GM18519 (cell line): ENCODE measurements around the gene SERPINE1.
"Not testable (repeated sequence)": the region's sequence is repeated elsewhere in the genome, so short reads cannot be mapped to it uniquely, and the experiment has no call there.

Experiments
- ATAC-seq: cut with Tn5 transposase; IDR thresholded peaks from one replicate; pipeline ENCODE4 v1.9.1; 2021; ENCODE audit warnings: mild to moderate bottlenecking, moderate library complexity; ENCODE audit not compliant: unreplicated experiment, low FRiP score

SERPINE1 gene

DNA sequence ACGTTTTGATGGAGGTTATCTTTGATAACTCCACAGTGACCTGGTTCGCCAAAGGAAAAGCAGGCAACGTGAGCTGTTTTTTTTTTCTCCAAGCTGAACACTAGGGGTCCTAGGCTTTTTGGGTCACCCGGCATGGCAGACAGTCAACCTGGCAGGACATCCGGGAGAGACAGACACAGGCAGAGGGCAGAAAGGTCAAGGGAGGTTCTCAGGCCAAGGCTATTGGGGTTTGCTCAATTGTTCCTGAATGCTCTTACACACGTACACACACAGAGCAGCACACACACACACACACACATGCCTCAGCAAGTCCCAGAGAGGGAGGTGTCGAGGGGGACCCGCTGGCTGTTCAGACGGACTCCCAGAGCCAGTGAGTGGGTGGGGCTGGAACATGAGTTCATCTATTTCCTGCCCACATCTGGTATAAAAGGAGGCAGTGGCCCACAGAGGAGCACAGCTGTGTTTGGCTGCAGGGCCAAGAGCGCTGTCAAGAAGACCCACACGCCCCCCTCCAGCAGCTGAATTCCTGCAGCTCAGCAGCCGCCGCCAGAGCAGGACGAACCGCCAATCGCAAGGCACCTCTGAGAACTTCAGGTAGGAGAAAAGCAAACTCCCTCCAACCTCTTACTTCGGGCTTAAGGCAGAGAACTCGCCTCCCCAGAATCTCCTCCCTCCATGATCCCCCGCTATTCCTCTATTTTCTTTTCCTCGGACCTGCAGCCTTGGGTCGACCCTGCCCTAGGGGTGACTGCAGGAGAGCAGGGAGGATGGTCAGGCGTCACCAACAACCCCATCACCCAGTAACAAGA is at the start of gene SERPINE1:
SERPINE1 (plus strand) TSS at position 454 of the 809 bp plus-strand sequence. CDS start 1,290 bp downstream, outside the sequence.
- no peak for ATAC-seq

- ATAC-seq = no peak
These were observed 49.4 kb upstream of the SERPINE1 start for GRCh38 chr7:101077303-101078086.

DNA sequence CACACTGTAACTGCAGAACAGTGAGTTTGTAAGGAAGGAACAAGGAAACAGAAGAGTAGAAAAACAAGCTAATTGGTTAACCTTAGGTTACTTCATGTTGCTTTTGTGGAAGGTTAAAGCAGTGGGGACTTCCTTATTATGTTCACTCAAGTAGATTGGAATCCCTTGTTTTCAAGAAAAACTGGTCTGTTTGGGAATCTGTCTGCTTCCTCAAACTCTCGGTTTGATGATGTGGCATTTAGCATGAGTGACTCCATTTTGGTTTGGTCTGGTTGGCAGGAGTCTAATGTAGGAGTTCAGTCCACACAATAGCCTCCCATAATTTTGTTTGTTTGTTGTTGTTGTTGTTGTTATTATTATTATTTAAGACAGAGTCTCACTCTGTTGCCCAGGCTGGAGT is 45.5 kb upstream of the SERPINE1 start:
- no peak for ATAC-seq

DNA sequence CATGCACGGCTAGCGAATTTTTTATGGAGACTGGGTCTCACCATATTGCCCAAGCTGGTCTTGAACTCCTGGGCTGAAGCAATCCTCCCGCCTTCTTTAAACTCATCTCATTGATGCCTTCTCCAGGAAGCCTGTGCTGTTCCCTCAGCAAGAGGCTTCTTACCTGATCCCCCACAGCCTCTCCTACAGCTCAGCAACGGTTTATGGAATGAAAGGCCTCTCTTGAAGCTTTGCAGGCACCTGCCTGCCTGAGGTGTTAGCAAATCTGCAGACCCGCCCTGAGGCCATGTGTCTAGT is 42.1 kb upstream of the SERPINE1 start:
- no peak for ATAC-seq

DNA sequence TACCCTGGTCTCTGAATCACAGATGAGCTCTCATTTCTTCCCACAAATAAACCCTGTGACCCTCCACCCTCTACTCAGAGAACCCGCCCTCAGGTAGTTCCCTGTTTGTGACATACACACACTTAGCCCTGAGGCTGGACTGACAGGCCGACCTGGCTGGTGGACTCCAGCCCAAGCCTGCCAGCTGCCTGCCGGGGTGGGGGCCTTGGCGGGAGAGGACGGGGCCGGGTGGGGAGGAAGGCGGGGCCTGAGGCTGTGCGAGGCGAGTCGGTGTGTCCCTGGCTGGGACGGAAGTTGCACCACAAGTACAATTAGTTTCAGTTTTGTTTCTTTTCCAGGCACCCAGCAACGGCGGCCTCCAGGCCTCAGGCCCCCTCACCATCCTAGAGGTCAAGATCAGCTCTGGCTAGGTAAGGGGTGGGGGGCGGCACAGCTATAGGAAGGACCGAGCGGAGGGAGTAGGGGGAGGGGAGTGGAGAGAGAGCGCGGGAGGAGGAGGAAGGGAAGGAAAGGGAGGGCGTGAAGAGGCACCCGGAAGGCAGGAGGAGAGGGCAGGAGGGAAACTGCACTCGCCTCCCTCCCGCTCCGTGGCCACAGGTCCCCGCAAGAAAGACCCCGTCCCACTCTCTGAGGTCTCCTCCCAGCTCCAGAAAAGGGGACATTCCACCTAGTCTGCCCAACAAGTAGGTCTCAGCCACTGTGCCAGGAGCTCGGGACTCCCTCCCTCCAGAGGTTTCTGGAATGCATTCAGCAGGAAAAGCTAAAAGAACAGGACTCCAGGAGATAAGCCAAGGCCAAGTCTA is 41.5 kb upstream of the SERPINE1 start, which contains the start of gene TRIM56:
TRIM56 (plus strand) TSS at position 320 of the 803 bp plus-strand sequence. CDS start 1,832 bp downstream, outside the sequence.
- ATAC-seq = peak; percentile 68

DNA sequence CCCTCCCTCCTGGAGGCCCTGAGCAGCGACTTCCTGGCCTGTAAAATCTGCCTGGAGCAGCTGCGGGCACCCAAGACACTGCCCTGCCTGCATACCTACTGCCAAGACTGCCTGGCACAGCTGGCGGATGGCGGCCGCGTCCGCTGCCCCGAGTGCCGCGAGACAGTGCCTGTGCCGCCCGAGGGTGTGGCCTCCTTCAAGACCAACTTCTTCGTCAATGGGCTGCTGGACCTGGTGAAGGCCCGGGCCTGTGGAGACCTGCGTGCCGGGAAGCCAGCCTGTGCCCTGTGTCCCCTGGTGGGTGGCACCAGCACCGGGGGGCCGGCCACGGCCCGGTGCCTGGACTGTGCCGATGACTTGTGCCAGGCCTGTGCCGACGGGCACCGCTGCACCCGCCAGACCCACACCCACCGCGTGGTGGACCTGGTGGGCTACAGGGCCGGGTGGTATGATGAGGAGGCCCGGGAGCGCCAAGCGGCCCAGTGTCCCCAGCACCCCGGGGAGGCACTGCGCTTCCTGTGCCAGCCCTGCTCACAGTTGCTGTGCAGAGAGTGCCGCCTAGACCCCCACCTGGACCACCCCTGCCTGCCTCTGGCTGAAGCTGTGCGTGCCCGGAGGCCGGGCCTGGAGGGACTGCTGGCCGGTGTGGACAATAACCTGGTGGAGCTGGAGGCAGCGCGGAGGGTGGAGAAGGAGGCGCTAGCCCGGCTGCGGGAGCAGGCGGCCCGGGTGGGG is 39.4 kb upstream of the SERPINE1 start:
- ATAC-seq = no peak

DNA sequence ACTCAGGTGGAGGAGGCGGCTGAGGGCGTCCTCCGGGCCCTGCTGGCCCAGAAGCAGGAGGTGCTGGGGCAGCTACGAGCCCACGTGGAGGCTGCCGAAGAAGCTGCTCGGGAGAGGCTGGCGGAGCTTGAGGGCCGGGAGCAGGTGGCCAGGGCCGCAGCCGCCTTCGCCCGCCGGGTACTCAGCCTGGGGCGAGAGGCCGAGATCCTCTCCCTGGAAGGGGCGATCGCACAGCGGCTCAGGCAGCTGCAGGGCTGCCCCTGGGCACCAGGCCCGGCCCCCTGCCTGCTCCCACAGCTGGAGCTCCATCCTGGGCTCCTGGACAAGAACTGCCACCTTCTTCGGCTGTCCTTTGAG is 38.9 kb upstream of the SERPINE1 start:
- ATAC-seq = no peak

- ATAC-seq = no peak
These were observed 37.9 kb upstream of the SERPINE1 start for GRCh38 chr7:101088858-101089529.

DNA sequence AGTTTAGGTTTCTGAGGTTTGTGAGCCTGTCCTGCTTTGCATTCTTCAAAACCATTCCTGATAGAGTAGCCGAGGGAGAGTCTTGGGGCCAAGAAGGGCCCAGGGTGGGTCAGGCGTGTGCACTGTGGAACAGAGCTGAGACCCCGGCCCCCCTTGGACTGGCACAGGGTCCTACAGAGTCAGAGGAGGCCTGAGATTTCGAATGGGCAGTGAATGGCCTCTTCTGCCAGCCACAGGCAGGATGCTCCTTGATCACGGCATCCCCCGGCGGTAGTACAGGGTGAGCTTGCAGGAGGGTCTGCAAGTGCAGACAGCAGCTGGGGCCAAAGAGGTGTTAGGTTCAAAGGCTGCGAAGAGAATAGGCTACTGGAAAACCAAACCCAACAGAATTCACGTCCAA is 37.0 kb upstream of the SERPINE1 start:
- ATAC-seq = no peak

- ATAC-seq = not testable (repeated sequence)
These were observed 34.5 kb upstream of the SERPINE1 start for GRCh38 chr7:101092266-101092905.

DNA sequence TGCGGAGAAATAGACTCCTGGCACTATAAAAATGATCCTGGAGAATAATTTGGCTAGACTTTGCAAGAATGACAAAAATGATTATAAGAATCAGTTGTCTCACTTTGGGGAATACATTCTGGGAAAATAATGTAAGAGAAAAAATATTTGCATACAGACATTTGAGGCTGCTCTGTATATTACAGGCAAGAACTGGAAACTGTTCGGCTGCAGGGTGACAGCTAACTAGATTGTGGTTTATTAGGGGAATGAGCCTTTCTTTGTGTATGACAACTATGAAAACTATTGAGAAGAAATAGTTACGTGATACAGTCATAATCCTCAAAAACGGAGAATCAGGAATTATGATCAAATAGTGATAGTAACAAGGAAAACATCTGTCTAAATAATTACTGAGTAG is 33.0 kb upstream of the SERPINE1 start:
- ATAC-seq = no peak

DNA sequence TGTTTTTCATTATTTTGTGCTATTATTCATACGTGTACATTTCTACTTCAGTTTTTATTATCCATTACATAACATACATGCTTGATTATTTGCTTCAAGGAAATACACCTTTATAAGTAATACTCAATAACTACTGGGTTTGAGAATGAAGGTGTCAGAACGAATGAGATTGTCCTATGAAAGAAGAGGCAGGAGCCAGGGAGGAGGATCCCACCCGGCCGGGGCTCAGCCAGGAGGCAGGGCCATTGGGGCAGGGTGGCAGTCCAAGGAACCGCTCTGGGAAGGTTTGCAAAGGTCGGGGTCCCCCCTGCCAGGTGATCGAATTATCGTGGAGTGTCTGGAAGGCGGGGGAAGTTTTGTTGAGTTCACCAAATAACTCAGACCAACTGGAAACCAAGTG is 32.5 kb upstream of the SERPINE1 start:
- ATAC-seq = no peak

DNA sequence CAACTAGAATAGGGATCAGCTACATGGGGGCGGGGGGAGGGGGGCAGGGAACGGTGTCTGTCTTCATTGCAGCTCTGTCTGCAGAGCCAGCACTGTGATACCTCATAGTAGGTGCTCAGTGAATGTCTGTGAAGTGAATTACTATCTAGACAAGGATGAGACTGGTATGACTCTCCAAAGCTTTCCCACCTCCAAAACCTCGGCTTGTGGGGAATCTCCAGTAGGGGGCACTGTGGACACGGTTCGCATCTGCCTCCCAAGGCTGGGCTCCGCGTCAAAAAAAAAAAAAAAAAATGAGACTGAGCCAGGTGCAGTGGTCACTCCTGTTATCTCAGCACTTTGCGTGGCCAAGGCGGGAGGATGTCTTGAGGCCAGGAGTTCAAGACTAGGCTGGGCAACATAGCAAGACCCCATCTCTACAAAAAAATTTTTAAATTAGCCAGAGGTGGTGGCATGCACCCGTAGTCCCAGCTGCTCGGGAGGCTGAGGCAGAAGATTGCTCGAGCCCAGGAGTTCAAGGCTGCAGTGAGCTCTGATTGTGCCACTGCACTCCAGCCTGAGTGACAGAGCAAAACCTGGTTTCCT is 32.0 kb upstream of the SERPINE1 start:
- no peak for ATAC-seq

DNA sequence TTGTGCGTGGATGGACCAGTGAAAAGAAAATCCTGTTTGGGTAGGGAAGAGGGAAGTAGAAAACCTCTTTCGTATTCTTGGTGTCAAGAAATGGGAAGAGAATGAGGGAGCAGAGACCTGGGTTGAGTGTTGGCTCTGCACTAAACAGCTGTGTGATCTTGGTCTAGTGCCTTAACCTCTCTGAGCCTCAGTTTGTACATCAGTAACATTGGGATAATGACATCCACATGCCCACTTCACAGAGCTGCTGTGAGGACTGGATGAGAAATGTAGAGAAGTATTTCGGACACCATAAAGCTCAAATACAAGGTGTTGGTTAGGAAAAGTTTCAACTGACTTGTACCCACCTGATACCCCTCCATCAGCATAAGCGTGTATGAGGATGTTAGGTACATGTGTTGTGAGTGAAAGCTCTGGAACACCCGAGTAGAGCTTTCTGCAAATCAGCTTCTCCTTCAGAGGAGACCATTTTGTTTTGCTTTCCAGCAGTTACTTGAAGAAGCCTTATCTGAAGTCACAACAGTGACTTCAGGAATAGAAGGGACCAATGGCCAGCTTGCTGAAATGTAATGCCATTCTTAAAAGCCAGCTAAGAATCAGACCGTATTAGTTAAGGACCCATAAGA is 30.5 kb upstream of the SERPINE1 start:
- no peak for ATAC-seq

- no peak for ATAC-seq
These were observed 30.0 kb upstream of the SERPINE1 start for GRCh38 chr7:101096957-101097347.

DNA sequence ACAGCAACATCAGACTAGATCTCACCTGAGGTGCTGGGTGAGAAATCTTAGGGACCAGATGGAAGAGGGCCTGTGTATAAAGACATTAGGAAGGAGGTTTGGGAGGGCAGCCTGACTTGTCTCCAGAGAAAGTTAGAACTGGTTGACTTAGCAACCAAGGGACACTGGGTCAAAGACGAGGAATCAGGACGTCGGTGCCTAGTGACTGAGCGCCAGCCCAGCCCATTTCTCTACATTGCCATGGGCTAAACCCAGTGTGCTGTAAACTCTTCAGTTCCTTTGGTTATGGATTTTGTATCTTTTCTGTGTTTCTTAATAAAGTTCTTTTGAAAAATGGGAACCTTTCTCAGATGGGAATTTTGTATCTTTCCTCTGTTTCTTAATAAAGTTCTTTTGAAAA is 29.3 kb upstream of the SERPINE1 start:
- no peak for ATAC-seq

GRCh38 chr7:101099969-101100781 is 26.7 kb upstream of the SERPINE1 start:
- no peak for ATAC-seq
